ENCODE measurements around the gene MRPL39.

- TF ChIP-seq CTCF (IDR thresholded peaks at IDR 0.05; ENCODE audit: poor library complexity, severe bottlenecking) = no peak
- TF ChIP-seq SMC3 (conservative IDR thresholded peaks at IDR 0.05; ENCODE audit: poor library complexity) = no peak
- TF ChIP-seq RAD21 (conservative IDR thresholded peaks at IDR 0.05) = no peak
- TF ChIP-seq, protein P1, sequence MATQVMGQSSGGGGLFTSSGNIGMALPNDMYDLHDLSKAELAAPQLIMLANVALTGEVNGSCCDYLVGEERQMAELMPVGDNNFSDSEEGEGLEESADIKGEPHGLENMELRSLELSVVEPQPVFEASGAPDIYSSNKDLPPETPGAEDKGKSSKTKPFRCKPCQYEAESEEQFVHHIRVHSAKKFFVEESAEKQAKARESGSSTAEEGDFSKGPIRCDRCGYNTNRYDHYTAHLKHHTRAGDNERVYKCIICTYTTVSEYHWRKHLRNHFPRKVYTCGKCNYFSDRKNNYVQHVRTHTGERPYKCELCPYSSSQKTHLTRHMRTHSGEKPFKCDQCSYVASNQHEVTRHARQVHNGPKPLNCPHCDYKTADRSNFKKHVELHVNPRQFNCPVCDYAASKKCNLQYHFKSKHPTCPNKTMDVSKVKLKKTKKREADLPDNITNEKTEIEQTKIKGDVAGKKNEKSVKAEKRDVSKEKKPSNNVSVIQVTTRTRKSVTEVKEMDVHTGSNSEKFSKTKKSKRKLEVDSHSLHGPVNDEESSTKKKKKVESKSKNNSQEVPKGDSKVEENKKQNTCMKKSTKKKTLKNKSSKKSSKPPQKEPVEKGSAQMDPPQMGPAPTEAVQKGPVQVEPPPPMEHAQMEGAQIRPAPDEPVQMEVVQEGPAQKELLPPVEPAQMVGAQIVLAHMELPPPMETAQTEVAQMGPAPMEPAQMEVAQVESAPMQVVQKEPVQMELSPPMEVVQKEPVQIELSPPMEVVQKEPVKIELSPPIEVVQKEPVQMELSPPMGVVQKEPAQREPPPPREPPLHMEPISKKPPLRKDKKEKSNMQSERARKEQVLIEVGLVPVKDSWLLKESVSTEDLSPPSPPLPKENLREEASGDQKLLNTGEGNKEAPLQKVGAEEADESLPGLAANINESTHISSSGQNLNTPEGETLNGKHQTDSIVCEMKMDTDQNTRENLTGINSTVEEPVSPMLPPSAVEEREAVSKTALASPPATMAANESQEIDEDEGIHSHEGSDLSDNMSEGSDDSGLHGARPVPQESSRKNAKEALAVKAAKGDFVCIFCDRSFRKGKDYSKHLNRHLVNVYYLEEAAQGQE (IDR thresholded peaks at IDR 0.05; ENCODE audit: borderline replicate concordance) = no peak
- TF ChIP-seq EZH2 (IDR thresholded peaks at IDR 0.05; ENCODE audit: borderline replicate concordance, insufficient read depth, low read length, poor library complexity, severe bottlenecking) = no peak
- TF ChIP-seq POLR2AphosphoS5 (IDR thresholded peaks at IDR 0.05) = no peak
- no peak for TF ChIP-seq EP300 (conservative IDR thresholded peaks at IDR 0.05; ENCODE audit: poor library complexity, severe bottlenecking)
These were observed 37.6 kb downstream of the MRPL39 start for GRCh38 chr21:25569711-25570110.
